Heart left ventricle (tissue), 16 donors: Measurements from ENCODE around the gene NT5DC2. TPM values are rescaled to one million over a fixed set of nuclear protein-coding genes. Genes with fewer than 3 reads are reported as not detected.

Source experiments
- ATAC-seq, 4 donors: fragments of 200-7000 bp; cut with Tn5 transposase; one replicate each; pipeline ENCODE4 v1.9.1; 2020 to 2022; ENCODE audit warnings: moderate library complexity in 4 of 4, mild to moderate bottlenecking in 3 of 4, moderate number of reproducible peaks in 1 of 4
- DNase-seq, 5 donors: peaks; one replicate each; pipeline ENCODE4 v3.0.0-alpha.2; 2020
- H3K27ac ChIP-seq, 12 donors: fragments of 200-600 bp; sonication (generic) in 4 of 12; one replicate each; pipeline versions ENCODE4 v1.5.0 to v1.8.0; 2016 to 2022; ENCODE audit warnings: mild to moderate bottlenecking in 2 of 12
- H3K27me3 ChIP-seq, 9 donors: fragments of 200-600 bp; sonication (generic) in 2 of 9; one replicate each; pipeline versions ENCODE4 v1.5.1 to v1.8.0; 2016 to 2022; ENCODE audit warnings: mild to moderate bottlenecking in 3 of 9
- H3K36me3 ChIP-seq, 9 donors: fragments of 200-600 bp; sonication (generic) in 2 of 9; one replicate each; pipeline versions ENCODE4 v1.5.0 to v1.8.0; 2018 to 2022; ENCODE audit warnings: mild to moderate bottlenecking in 2 of 9
- H3K4me1 ChIP-seq, 12 donors: fragments of 200-600 bp; sonication (generic) in 4 of 12; one replicate each; pipeline versions ENCODE4 v1.5.0 to v1.8.0; 2016 to 2022; ENCODE audit warnings: mild to moderate bottlenecking in 3 of 12
- H3K4me3 ChIP-seq, 12 donors: fragments of 200-600 bp; sonication (generic) in 4 of 12; one replicate each; pipeline versions ENCODE4 v1.5.0 to v1.8.0; 2017 to 2022; ENCODE audit warnings: mild to moderate bottlenecking in 9 of 12, moderate library complexity in 4 of 12
- H3K9me3 ChIP-seq, 12 donors: fragments of 200-600 bp; sonication (generic) in 4 of 12; one replicate each; pipeline versions ENCODE4 v1.5.0 to v1.8.0; 2016 to 2022; ENCODE audit warnings: mild to moderate bottlenecking in 1 of 12
- POLR2A ChIP-seq, 2 donors: fragments of 450-650 bp; IDR thresholded peaks; one replicate each; pipeline ENCODE4 v1.6.1; 2017; ENCODE audit warnings: antibody characterized with exemption in 2 of 2, mild to moderate bottlenecking in 2 of 2, moderate library complexity in 2 of 2
- WGBS, 4 donors: extraction: QIAGEN DNeasy Blood & Tissue Kit in 2 of 4; methylation state at CpG; one replicate each; pipeline versions ENCODE4 v1.1.5 to v1.1.7; 2013 to 2018; 5-methylcytosine and 5-hydroxymethylcytosine counted together
- intact Hi-C, 10 donors: fragments of 100-400 bp; cut with DNase I; formaldehyde crosslinking; loops; one replicate each; pipeline versions ENCODE4 v1.11.1 to v1.14.2; 2022
- polyA plus RNA-seq, 2 donors: library from polyadenylated mRNA; stranded (reverse); fragments of 200-250 nt; gene quantifications; one replicate each; pipeline ENCODE4 v1.2.3, GENCODE V29; 2013
- total RNA-seq, 9 donors: library from RNA; depleted of rRNA in 2 of 9; stranded (reverse); fragments of >200 nt in 2 of 9; fragmentation: NEBNext Ultra II Directional in 3 of 9; extraction: Animal tissue kit (Norgen Biotek cat#: 25700) in 3 of 9; gene quantifications; one replicate each; pipeline versions ENCODE4 v1.1.0 to v1.2.4, GENCODE V29; 2016 to 2023
- TF ChIP-seq, protein P1 (sequence below), 12 donors: fragments of 200-600 bp; sonication (generic) in 4 of 12; IDR thresholded peaks; one replicate each; pipeline versions ENCODE4 v1.5.0 to v1.8.0; 2018 to 2022; ENCODE audit warnings: antibody characterized with exemption in 12 of 12, mild to moderate bottlenecking in 5 of 12
- donor health status: ischemic (EF 13 %, LVEDD 7.1; RV severe dilation, severe dysfunction).
- donor health status: healthy with polysubstance abuse.
- donor health status: DM: no; HTN: yes; CAD: no.
- donor health status: DM: no; HTN: no; CAD: no.
- donor health status: ischemic (EF 25% LVEDD 6.9; RV normal size, moderate dysfunction).
- donor health status: ischemic (EF 25% LVEDD 5.7; RV mildly dilated, moderate dysfunction).
- donor health status: healthy.
- donor health status: DM: yes; HTN: yes; CAD: no.
- donor health status: ischemic (EF 35%, LVEDD 5.7; RV mildly dilated, moderate dysfunction).
- donor health status: nonischemic (EF 11% LVEDD 7.7; RV severe dilation, severe dysfunction).
- donor health status: DM: yes; HTN: yes; CAD: no.
- donor health status: PGD.
- donor health status: ischemic (EF 29% LVEDD 5.4; RV normal size, mild dysfunction).
- donor health status: nonischemic (EF 23%, LVEDD 6.1; RV moderate dilation, normal function).

Gene NT5DC2
- total and polyA plus RNA-seq, 11 donors, result 22.8 to 99.6 (median 59.7) TPM

DNA sequence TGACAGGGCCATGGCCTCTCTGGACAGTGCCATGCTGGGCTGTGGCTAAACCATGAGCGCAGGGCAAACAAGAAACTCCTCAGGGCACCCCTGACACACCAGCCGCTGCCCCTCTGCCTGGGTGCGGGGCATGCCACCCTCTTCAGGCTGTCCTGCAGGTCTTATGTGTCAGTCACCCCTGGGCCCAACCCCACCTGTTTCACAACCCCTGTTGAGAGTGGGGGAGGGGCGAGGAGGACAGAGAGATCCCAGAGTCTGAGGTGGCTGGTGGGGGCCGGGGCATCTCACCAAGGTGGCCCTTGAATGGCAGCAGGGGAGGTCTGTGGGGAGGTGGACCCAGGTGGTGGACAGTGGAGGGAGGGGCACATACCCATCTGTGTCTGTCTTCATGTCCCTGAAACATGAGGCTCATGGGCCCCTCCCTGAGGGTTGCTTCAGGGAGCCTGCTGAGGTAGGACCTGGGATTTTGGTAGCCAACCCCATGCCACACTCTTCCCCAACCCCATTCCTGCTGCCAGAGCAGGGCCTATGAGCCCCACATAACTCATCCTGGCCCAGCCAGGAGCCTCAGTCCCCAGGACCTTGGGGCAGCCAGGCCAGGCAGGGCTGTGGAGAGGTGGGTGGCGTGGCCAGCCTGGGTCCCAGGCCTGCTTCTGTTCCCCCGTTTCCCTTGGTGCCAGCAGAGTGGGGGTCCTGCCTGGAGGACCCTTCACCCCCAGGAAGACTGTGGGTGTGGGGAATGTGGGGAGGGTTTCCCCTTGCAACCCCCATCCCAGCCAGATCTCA lies 40.2 kb downstream of the NT5DC2 start:
- no peak for ATAC-seq
- Histone ChIP-seq H3K27me3 (no peaks in the 10 kb centered on the region), H3K4me1 (peaks cover 3 to 90% (median 38%) of the 10 kb centered on the region in 12 donors), H3K9me3 (no peaks in the 10 kb centered on the region), H3K4me3 (no peak overlapping the region), H3K36me3 (peaks cover 0 to 59% (median 47%) of the 10 kb centered on the region in 9 donors), H3K27ac (no peak overlapping the region)
- WGBS, 4 donors, result 86 to 96% (median 95%) methylated on average over 7 of the region's 7 CpGs
- no peak for DNase-seq
- intact Hi-C loops, result loop anchor here in 1 of 10 donors (5.0 kb wide), 1 partner anchor 34 kb away; no protein-coding TSS in a partner anchor
- no peak for TF ChIP-seq POLR2A (IDR thresholded peaks at IDR 0.05)
- TF ChIP-seq, protein P1, sequence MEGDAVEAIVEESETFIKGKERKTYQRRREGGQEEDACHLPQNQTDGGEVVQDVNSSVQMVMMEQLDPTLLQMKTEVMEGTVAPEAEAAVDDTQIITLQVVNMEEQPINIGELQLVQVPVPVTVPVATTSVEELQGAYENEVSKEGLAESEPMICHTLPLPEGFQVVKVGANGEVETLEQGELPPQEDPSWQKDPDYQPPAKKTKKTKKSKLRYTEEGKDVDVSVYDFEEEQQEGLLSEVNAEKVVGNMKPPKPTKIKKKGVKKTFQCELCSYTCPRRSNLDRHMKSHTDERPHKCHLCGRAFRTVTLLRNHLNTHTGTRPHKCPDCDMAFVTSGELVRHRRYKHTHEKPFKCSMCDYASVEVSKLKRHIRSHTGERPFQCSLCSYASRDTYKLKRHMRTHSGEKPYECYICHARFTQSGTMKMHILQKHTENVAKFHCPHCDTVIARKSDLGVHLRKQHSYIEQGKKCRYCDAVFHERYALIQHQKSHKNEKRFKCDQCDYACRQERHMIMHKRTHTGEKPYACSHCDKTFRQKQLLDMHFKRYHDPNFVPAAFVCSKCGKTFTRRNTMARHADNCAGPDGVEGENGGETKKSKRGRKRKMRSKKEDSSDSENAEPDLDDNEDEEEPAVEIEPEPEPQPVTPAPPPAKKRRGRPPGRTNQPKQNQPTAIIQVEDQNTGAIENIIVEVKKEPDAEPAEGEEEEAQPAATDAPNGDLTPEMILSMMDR (IDR thresholded peaks at IDR 0.05), result no peak

- intact Hi-C loops, result loop anchor here in 1 of 10 donors (5.0 kb wide), 1 partner anchor 35 kb away; no protein-coding TSS in a partner anchor
- 86 to 94% (median 93%) methylated on average over 16 to 21 of the region's 21 CpGs for WGBS, 4 donors
- H3K36me3 ChIP-seq, result peaks cover 0 to 68% (median 61%) of the 10 kb centered on the region in 9 donors
Observed at GRCh38 chr3:52492059-52492458, 41.6 kb downstream of the NT5DC2 start.

DNA sequence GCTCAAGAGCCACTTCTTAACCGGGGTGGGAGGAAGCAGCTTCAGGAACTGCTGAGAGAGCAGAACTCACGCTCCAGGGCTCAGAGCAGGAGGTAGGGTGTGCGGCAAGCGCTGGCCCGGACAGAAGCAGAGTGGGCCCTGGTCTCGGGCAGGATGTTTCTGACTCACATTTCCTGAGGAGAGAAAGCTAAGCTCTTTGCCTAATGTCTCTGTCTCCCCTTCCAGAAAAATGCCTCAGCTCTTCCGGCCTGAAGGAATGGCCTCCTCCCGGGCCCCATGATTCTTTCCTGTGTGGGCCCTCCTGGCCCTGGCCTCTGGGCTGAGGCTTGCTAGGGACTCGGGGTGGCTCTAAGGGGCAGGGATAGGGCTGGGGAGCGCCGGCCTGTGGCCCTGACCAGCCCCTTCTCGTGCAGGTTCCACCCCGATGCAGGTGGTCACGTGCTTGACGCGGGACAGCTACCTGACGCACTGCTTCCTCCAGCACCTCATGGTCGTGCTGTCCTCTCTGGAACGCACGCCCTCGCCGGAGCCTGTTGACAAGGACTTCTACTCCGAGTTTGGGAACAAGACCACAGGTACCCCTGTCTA lies 42.6 kb downstream of the NT5DC2 start:
- Histone ChIP-seq H3K4me3 (peak overlapping the region in 1 of 12 donors; percentile 2), H3K36me3 (peaks cover 0 to 77% (median 71%) of the 10 kb centered on the region in 9 donors), H3K27ac (peak overlapping the region; percentile 31 to 87 (median 75)), H3K4me1 (peaks cover 3 to 71% (median 36%) of the 10 kb centered on the region in 12 donors), H3K9me3 (no peaks in the 10 kb centered on the region), H3K27me3 (no peaks in the 10 kb centered on the region)
- no peak for TF ChIP-seq POLR2A (IDR thresholded peaks at IDR 0.05)
- TF ChIP-seq, protein P1 (IDR thresholded peaks at IDR 0.05), result no peak
- peak; percentile 27 to 78 (median 53) for ATAC-seq
- peak; percentile 63 to 80 (median 65) for DNase-seq
- 59 to 67% (median 63%) methylated on average over 15 to 23 of the region's 23 CpGs for WGBS, 4 donors
- intact Hi-C loops, result loop anchor here in 2 of 10 donors (2.0 to 5.0 kb wide), 2 partner anchors 36 to 40 kb away; no protein-coding TSS in a partner anchor

More at GRCh38 chr3:52492059-52492458, 41.6 kb downstream of the NT5DC2 start:
- Histone ChIP-seq H3K27ac (peak overlapping the region in 1 of 12 donors; percentile 87), H3K27me3 (no peaks in the 10 kb centered on the region), H3K4me1 (peaks cover 3 to 76% (median 38%) of the 10 kb centered on the region in 12 donors), H3K9me3 (no peaks in the 10 kb centered on the region), H3K4me3 (no peak overlapping the region)
- ATAC-seq, result no peak
- no peak for DNase-seq
- TF ChIP-seq, protein P1 (IDR thresholded peaks at IDR 0.05), result no peak
- TF ChIP-seq POLR2A (IDR thresholded peaks at IDR 0.05), result no peak
